Measurements from ENCODE around the gene HNRNPF.
"Not testable (repeated sequence)": the region's sequence is repeated elsewhere in the genome, so short reads cannot be mapped to it uniquely, and the experiment has no call there.

HNRNPF gene

GRCh38 chr10:43347997-43348396 is 61.0 kb downstream of the HNRNPF start:
- no peak for DNase-seq

GRCh38 chr10:43344051-43344450 is 64.9 kb downstream of the HNRNPF start:
- no peak for DNase-seq

GRCh38 chr10:43343126-43343525 is 65.9 kb downstream of the HNRNPF start:
- DNase-seq, result no peak

GRCh38 chr10:43342279-43343125 is 66.5 kb downstream of the HNRNPF start:
- DNase-seq, result no peak

- DNase-seq, result no peak
Measured at GRCh38 chr10:43341450-43341849, 67.5 kb downstream of the HNRNPF start.

- no peak for DNase-seq
Measured at GRCh38 chr10:43340619-43341018, 68.4 kb downstream of the HNRNPF start.

GRCh38 chr10:43340101-43340500 is 68.9 kb downstream of the HNRNPF start:
- no peak for DNase-seq

GRCh38 chr10:43339136-43339535 is 69.8 kb downstream of the HNRNPF start:
- no peak for DNase-seq

- no peak for DNase-seq
Measured at GRCh38 chr10:43338117-43338516, 70.9 kb downstream of the HNRNPF start.

- DNase-seq, result not testable (repeated sequence)
Measured at GRCh38 chr10:43337536-43337935, 71.5 kb downstream of the HNRNPF start.

- no peak for DNase-seq
Measured at GRCh38 chr10:43336641-43337318, 72.2 kb downstream of the HNRNPF start.

- DNase-seq, result no peak
Measured at GRCh38 chr10:43336061-43336460, 72.9 kb downstream of the HNRNPF start.

All from CD4-positive, alpha-beta T cell treated with Interleukin-17A for 4 hours (primary cell).